Adrenal gland (tissue), 12 donors: ENCODE data around the gene KRT15. TPM values are rescaled to one million over a fixed set of nuclear protein-coding genes. Genes with fewer than 3 reads are reported as not detected.

Experiments
- DNase-seq, 7 donors: peaks; one replicate each; pipeline ENCODE4 v3.0.0-alpha.2; 2019 to 2020
- H3K27ac ChIP-seq, 5 donors: fragments of 200-600 bp; sonication (generic) in 4 of 5; 1 replicate in 3 of 5; 2 replicates in 2 of 5; pipeline versions ENCODE4 v1.5.1 to v1.8.0; 2016 to 2020; ENCODE audit warnings: mild to moderate bottlenecking in 1 of 5
- H3K27me3 ChIP-seq: fragments of 200-600 bp; 2 replicates; pipeline ENCODE4 v1.8.0; 2021
- H3K36me3 ChIP-seq, 2 donors: fragments of 200-600 bp; replicated peaks in 1 of 2; 1 replicate in 1 of 2; 2 replicates in 1 of 2; pipeline versions ENCODE4 v1.5.1 to v1.8.0; 2018 to 2022
- H3K4me1 ChIP-seq, 2 donors: fragments of 200-600 bp; replicated peaks in 1 of 2; 1 replicate in 1 of 2; 2 replicates in 1 of 2; pipeline versions ENCODE4 v1.5.1 to v1.8.0; 2018 to 2021
- H3K4me3 ChIP-seq, 4 donors: fragments of 200-600 bp; sonication (generic) in 3 of 4; one replicate each; pipeline ENCODE4 v1.5.1; 2016 to 2018
- H3K9me3 ChIP-seq, 3 donors: fragments of 200-600 bp; sonication (generic) in 1 of 3; replicated peaks in 1 of 3; 1 replicate in 2 of 3; 2 replicates in 1 of 3; pipeline versions ENCODE4 v1.5.1 to v1.8.0; 2016 to 2021
- CTCF ChIP-seq, 6 experiments: fragments of 450-650 bp in 4 of 6; fragments of 200-600 bp in 2 of 6; sonication (generic) in 1 of 6; IDR thresholded peaks; 1 replicate in 5 of 6; 2 replicates in 1 of 6; pipeline versions ENCODE4 v1.5.1 to v1.8.0; 2016 to 2021; ENCODE audit warnings: antibody characterized with exemption in 6 of 6, mild to moderate bottlenecking in 2 of 6, moderate library complexity in 1 of 6
- POLR2A ChIP-seq, 2 donors: fragments of 450-650 bp; IDR thresholded peaks; one replicate each; pipeline ENCODE4 v1.6.1; 2017; ENCODE audit warnings: antibody characterized with exemption in 2 of 2, mild to moderate bottlenecking in 2 of 2, moderate library complexity in 1 of 2
- WGBS, 4 donors: extraction: QIAGEN DNeasy Blood & Tissue Kit in 2 of 4; methylation state at CpG; one replicate each; pipeline versions ENCODE4 v1.1.5 to v1.1.7; 2013 to 2017; 5-methylcytosine and 5-hydroxymethylcytosine counted together
- intact Hi-C, 2 donors: fragments of 100-400 bp; cut with DNase I; formaldehyde crosslinking; loops; one replicate each; pipeline versions ENCODE4 v1.14.1 to v1.15.0; 2022 to 2023
- microRNA-seq, 3 donors: library from miRNA; unstranded; fragments of <30 nt; microRNA quantifications; one replicate each; pipeline ENCODE4, GENCODE V29; 2017 to 2020
- polyA plus RNA-seq, 3 donors: library from polyadenylated mRNA; stranded (reverse); fragments of 200-250 nt in 2 of 3; fragments of 350-450 nt in 1 of 3; fragmentation: Illumina TruSeq in 1 of 3; extraction: RNeasy Lipid Tissue Mini Kit (QIAGEN cat#74804) in 1 of 3; gene quantifications; one replicate each; pipeline ENCODE4 v1.2.3, GENCODE V29; 2013 to 2014
- small RNA-seq, 2 donors: library from RNA; depleted of rRNA; stranded (forward); fragments of <200 nt; gene quantifications; one replicate each; pipeline ENCODE3, GENCODE V24; 2016
- total RNA-seq, 9 donors: library from RNA; depleted of rRNA in 4 of 9; stranded (reverse); fragments of >200 nt in 4 of 9; fragments of 120-200 nt in 1 of 9; fragmentation: NEBNext Ultra II Directional in 1 of 9; extraction: Animal tissue kit (Norgen Biotek cat#: 25700) in 1 of 9; gene quantifications; one replicate each; pipeline versions ENCODE4 v1.1.0 to v1.2.4, GENCODE V29; 2013 to 2023
- donor health status: healthy with polysubstance abuse.
- donor health status: Bipolar disorder and iron deficiency.
- donor health status: DM: yes; HTN: yes; CAD: no.
- donor health status: DM: no; HTN: no; CAD: no.
- donor health status: DM: no; HTN: no; CAD: no.
- donor health status: DM: yes; HTN: yes; CAD: no.

KRT15 gene
- total and polyA plus RNA-seq, 12 donors: 0.18 to 0.88 (median 0.44) TPM; not detected in 8

- intact Hi-C loops: no loop called here
- DNase-seq: peak in 6 of 7 donors; percentile 33 to 65 (median 47)
- H3K27me3 ChIP-seq: no peaks in the 10 kb centered on the region
- no peaks in the 10 kb centered on the region for H3K36me3 ChIP-seq
- TF ChIP-seq CTCF (IDR thresholded peaks at IDR 0.05): no peak
- no peak overlapping the region for H3K27ac ChIP-seq
- H3K4me1 ChIP-seq: no peaks in the 10 kb centered on the region
- no peak overlapping the region for H3K4me3 ChIP-seq
- H3K9me3 ChIP-seq: no peaks in the 10 kb centered on the region
- WGBS, 4 donors: 37 to 56% (median 39%) methylated on average over 5 to 6 of the region's 6 CpGs
Measured at GRCh38 chr17:41464682-41465081, 54.0 kb downstream of the KRT15 start.

GRCh38 chr17:41464173-41464572 lies 54.5 kb downstream of the KRT15 start:
- WGBS, 4 donors: 87 to 95% (median 89%) methylated on average over 11 of the region's 11 CpGs
- no peak overlapping the region for H3K4me3 ChIP-seq
- no peak overlapping the region for H3K27ac ChIP-seq
- no peaks in the 10 kb centered on the region for H3K27me3 ChIP-seq
- intact Hi-C loops: no loop called here
- H3K9me3 ChIP-seq: no peaks in the 10 kb centered on the region
- H3K36me3 ChIP-seq: no peaks in the 10 kb centered on the region
- TF ChIP-seq POLR2A (IDR thresholded peaks at IDR 0.05) (no peak), CTCF (IDR thresholded peaks at IDR 0.05) (no peak)
- H3K4me1 ChIP-seq: no peaks in the 10 kb centered on the region
- no peak for DNase-seq

- H3K27me3 ChIP-seq: no peaks in the 10 kb centered on the region
- H3K36me3 ChIP-seq: no peaks in the 10 kb centered on the region
- no peak for DNase-seq
- intact Hi-C loops: no loop called here
- no peak overlapping the region for H3K4me3 ChIP-seq
- no peaks in the 10 kb centered on the region for H3K4me1 ChIP-seq
- 87 to 100% (median 94%) methylated on average over 7 to 8 of the region's 8 CpGs for WGBS, 4 donors
- no peaks in the 10 kb centered on the region for H3K9me3 ChIP-seq
- TF ChIP-seq CTCF (IDR thresholded peaks at IDR 0.05): no peak
- TF ChIP-seq POLR2A (IDR thresholded peaks at IDR 0.05): no peak
- H3K27ac ChIP-seq: no peak overlapping the region
Measured at GRCh38 chr17:41463746-41464145, 54.9 kb downstream of the KRT15 start.

Small RNA genes lying within 50 kb of the gene (microRNA-seq; reads per million reads assigned to microRNA genes)
- 0 reads per million in 3 donors for gene MIR6510

Small RNA genes lying within 50 kb of the gene (small RNA-seq; reads per million reads assigned to genes)
- gene RNU2-32P: 0 to 0.12 reads per million in 2 donors

Other genes with a start within 250 kb of the KRT15 start
- gene KRTAP9-7, start 243.2 kb downstream of the KRT15 start, total RNA-seq: not detected
- not detected for gene KRTAP9-7, start 243.2 kb downstream of the KRT15 start, polyA plus RNA-seq
- gene KRTAP29-1, start 216.0 kb downstream of the KRT15 start, total RNA-seq: not detected
- not detected for gene KRTAP29-1, start 216.0 kb downstream of the KRT15 start, polyA plus RNA-seq
- gene KRTAP16-1, start 209.6 kb downstream of the KRT15 start, total RNA-seq: not detected
- gene KRTAP16-1, start 209.6 kb downstream of the KRT15 start, polyA plus RNA-seq: not detected
- gene KRTAP17-1, start 203.2 kb downstream of the KRT15 start, total RNA-seq: not detected
- gene KRTAP17-1, start 203.2 kb downstream of the KRT15 start, polyA plus RNA-seq: not detected
- gene KRT33A, start 168.1 kb downstream of the KRT15 start, total RNA-seq: not detected
- not detected for gene KRT33A, start 168.1 kb downstream of the KRT15 start, polyA plus RNA-seq
- gene KRT33B, start 149.1 kb downstream of the KRT15 start, total RNA-seq: not detected
- gene KRT33B, start 149.1 kb downstream of the KRT15 start, polyA plus RNA-seq: not detected
- not detected for gene KRT34, start 136.6 kb downstream of the KRT15 start, total RNA-seq
- gene KRT34, start 136.6 kb downstream of the KRT15 start, polyA plus RNA-seq: not detected
- not detected for gene KRT31, start 121.3 kb downstream of the KRT15 start, total RNA-seq
- gene KRT31, start 121.3 kb downstream of the KRT15 start, polyA plus RNA-seq: not detected
- not detected for gene KRT37, start 94.3 kb downstream of the KRT15 start, total RNA-seq
- not detected for gene KRT37, start 94.3 kb downstream of the KRT15 start, polyA plus RNA-seq
- gene KRT38, start 77.9 kb downstream of the KRT15 start, total RNA-seq: not detected
- not detected for gene KRT38, start 77.9 kb downstream of the KRT15 start, polyA plus RNA-seq
- gene KRT32, start 51.5 kb downstream of the KRT15 start, total RNA-seq: not detected
- gene KRT32, start 51.5 kb downstream of the KRT15 start, polyA plus RNA-seq: not detected
- not detected for gene KRT35, start 37.7 kb downstream of the KRT15 start, total RNA-seq
- not detected for gene KRT35, start 37.7 kb downstream of the KRT15 start, polyA plus RNA-seq
- under 1 TPM in 1 of 9 donors, not detected in 8; 0.28 TPM for gene KRT36, start 29.0 kb downstream of the KRT15 start, total RNA-seq
- gene KRT36, start 29.0 kb downstream of the KRT15 start, polyA plus RNA-seq: not detected
- gene KRT13, start 13.3 kb downstream of the KRT15 start, total RNA-seq: 1 to 10 TPM in 1 of 9 donors, under 1 TPM in 2, not detected in 6; 0.54 to 3.5 (median 0.83) TPM
- gene KRT13, start 13.3 kb downstream of the KRT15 start, polyA plus RNA-seq: 10 to 100 TPM in 2 of 3 donors, not detected in 1; 18.6 to 20.0 TPM
- 10 to 100 TPM in 3 of 9 donors, 1 to 10 TPM in 6; 1.1 to 30.1 (median 4.6) TPM for gene KRT19, start 9.4 kb upstream of the KRT15 start, total RNA-seq
- gene KRT19, start 9.4 kb upstream of the KRT15 start, polyA plus RNA-seq: 10 to 100 TPM in 2 of 3 donors, 1 to 10 TPM in 1; 3.2 to 49.1 (median 26.1) TPM
- gene KRT9, start 53.2 kb upstream of the KRT15 start, total RNA-seq: under 1 TPM in 2 of 9 donors, not detected in 7; 0.14 to 0.32 TPM
- gene KRT9, start 53.2 kb upstream of the KRT15 start, polyA plus RNA-seq: 1 to 10 TPM in 1 of 3 donors, under 1 TPM in 1, not detected in 1; 0.61 to 2.1 TPM
- under 1 TPM in 1 of 9 donors, not detected in 8; 0.35 TPM for gene KRT14, start 68.0 kb upstream of the KRT15 start, total RNA-seq
- gene KRT14, start 68.0 kb upstream of the KRT15 start, polyA plus RNA-seq: 1 to 10 TPM in 1 of 3 donors, not detected in 2; 1.2 TPM
- 1 to 10 TPM in 2 of 9 donors, under 1 TPM in 5, not detected in 2; 0.18 to 3.0 (median 0.53) TPM for gene KRT16, start 93.9 kb upstream of the KRT15 start, total RNA-seq
- 1 to 10 TPM in 2 of 3 donors, not detected in 1; 2.6 to 4.5 TPM for gene KRT16, start 93.9 kb upstream of the KRT15 start, polyA plus RNA-seq
- under 1 TPM in 3 of 9 donors, not detected in 6; 0.39 to 0.55 (median 0.55) TPM for gene KRT17, start 105.7 kb upstream of the KRT15 start, total RNA-seq
- gene KRT17, start 105.7 kb upstream of the KRT15 start, polyA plus RNA-seq: 1 to 10 TPM in 1 of 3 donors, under 1 TPM in 1, not detected in 1; 0.97 to 1.3 TPM
- gene EIF1, start 170.0 kb upstream of the KRT15 start, total RNA-seq: 1,000 to 10,000 TPM in 1 of 9 donors, 100 to 1,000 TPM in 8; 105 to 1,189 (median 176) TPM
- gene EIF1, start 170.0 kb upstream of the KRT15 start, polyA plus RNA-seq: 1,000 to 10,000 TPM in 1 of 3 donors, 100 to 1,000 TPM in 2; 269 to 1,002 (median 614) TPM
- not detected for gene GAST, start 193.4 kb upstream of the KRT15 start, total RNA-seq
- gene GAST, start 193.4 kb upstream of the KRT15 start, polyA plus RNA-seq: not detected
- 1 to 10 TPM in 3 of 9 donors, under 1 TPM in 5, not detected in 1; 0.17 to 2.8 (median 0.58) TPM for gene HAP1, start 215.8 kb upstream of the KRT15 start, total RNA-seq
- gene HAP1, start 215.8 kb upstream of the KRT15 start, polyA plus RNA-seq: 1 to 10 TPM in 1 of 3 donors, under 1 TPM in 2; 0.26 to 2.8 (median 0.91) TPM